SIG-M5 (cell line): ENCODE results near the gene DIS3L2.
"Not testable (repeated sequence)": the region's sequence is repeated elsewhere in the genome, so short reads cannot be mapped to it uniquely, and the experiment has no call there.

Experiments used
- DNase-seq: peaks from one replicate; lab custom pipeline; 2025; lab: John Stamatoyannopoulos, UW

Gene DIS3L2

DNA sequence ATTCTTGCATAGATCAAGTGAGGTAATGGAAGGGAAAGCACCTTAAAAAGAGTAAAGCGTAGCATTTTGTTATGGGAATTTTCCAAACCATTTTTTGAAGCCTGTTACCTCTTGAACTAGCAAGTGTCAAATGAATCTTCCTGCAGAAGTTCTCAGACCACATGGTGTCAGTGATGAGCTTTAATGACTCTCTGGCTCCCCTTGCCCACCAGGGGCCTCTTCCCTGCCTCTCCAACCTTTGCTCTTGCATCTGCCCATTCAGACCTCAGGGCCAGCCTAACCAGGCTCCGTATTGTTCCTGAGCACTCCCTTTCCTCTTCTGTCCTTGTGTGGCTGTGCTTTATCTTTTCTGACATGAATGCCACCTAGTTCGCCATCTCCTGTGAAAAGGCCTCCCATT, 155.9 kb downstream of the DIS3L2 start:
- no peak for DNase-seq

DNA sequence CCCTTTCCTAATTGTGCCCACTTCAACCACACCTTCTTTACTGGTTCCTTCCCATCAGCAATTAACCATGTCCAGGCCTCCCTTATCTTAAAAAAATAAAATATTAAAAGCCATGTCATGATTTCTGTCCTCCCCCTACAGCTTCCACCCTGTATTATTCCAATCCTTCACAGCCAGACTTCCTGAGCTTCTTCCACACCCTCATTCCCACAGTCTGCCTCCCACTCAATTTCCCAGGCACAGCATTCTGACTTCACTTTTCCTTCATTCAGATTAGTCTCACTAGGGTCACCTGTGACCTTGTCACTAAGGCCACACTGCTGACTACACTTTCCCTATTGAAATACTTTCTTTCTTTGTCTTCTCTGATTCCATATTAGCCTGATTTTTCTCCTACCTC, 159.4 kb downstream of the DIS3L2 start:
- no peak for DNase-seq

- no peak for DNase-seq
Observed at GRCh38 chr2:232124309-232124708, 162.8 kb downstream of the DIS3L2 start.

DNA sequence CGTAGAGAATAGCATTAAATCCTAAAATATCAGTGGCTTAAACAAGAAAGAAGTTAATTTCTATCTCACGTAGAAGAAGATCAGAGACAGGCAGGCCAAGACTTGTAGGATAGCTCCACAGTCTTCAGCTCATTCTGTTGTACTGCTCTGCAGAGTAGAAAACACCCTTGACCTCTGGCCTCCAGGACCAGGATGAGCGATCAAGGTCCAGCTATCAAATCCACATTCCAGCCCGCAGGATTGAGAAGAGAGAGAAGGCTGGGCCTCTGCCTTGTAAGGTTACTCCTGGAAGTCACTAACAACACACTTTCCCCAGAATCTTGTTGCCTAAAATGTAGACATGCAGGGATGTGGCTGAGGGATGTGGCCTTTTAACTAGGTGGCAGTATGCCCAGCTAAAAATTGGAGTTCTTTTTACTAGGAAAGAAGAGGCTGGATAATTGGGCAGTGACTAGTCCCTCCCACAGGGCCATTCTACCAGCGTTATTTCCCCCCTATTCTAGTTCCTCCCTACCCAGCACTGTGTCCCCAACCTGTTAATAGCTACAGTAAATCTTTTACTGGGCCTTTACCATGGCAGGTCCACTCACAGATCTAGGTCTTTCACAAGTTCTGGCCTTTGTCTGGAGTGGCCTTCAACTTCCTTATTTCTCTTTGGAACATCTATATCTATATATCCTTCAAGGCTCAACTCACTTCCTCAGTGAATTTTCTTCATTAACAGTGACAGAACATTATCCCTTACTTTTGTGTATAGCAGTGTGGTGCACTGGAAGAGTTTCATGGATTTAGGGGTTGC, 165.0 kb downstream of the DIS3L2 start:
- DNase-seq: no peak

- DNase-seq: no peak
Observed at GRCh38 chr2:232129483-232129882, 168.0 kb downstream of the DIS3L2 start.

GRCh38 chr2:232132181-232132580, 170.7 kb downstream of the DIS3L2 start:
- no peak for DNase-seq

DNA sequence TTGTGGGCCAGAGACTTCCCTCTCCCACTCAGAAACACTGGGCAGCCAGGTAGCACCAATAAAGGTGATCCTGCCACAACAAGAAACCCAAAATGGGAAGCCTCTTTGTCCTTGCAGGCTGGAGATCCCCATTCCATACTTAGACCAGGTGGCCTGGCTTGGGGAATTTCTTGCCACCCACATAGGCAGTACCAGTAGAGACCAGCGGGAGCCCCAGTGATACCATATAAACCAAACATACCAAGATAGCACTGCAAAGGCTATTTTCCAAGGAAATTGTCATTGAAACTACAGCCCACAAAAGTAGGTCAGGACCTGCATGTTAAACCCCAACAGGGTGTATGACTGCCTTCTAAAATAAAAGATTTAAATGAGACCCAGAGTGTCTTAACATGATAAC, 171.6 kb downstream of the DIS3L2 start:
- no peak for DNase-seq

DNA sequence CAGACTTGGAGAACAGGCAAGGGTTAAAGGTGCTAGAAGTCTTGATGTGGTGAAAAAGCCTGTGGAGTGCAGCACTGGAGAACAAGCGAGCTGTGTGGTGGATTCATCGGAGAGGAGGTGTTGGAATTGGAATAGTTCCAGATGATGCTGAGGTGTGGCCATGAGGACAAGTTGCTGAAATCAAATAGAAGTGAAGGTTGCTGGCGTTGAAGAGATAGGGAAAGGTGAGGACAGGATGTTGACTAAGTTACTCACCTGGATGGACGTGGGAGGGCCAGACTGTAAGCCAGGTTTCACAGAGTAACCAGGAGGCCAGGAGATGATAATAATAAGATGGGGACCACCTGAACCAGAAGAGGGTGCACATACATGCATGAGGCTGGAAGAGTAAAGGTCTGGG, 173.4 kb downstream of the DIS3L2 start:
- DNase-seq: no peak

GRCh38 chr2:232137356-232138147, 176.0 kb downstream of the DIS3L2 start:
- no peak for DNase-seq

DNA sequence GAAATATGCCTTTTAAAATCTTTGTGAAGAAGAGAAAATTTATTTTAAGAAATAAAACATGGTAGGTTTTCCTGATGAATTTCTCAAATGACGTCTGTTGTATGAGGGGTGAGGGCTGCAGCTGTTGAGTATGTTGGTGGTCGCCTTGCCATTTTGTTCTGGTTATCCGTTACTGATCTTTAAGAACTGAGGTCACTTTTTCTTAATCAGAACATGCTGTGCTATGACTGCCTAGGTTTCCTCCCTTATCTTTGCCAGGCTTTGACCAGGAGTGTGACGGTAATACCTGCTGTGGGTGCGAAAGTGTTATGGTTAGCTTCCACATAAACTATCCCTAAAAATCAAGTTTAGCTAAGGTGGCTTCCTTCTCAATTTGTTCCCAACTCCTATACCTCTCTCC, 176.9 kb downstream of the DIS3L2 start:
- no peak for DNase-seq

- DNase-seq: no peak
Observed at GRCh38 chr2:232139171-232139594, 177.7 kb downstream of the DIS3L2 start.

DNA sequence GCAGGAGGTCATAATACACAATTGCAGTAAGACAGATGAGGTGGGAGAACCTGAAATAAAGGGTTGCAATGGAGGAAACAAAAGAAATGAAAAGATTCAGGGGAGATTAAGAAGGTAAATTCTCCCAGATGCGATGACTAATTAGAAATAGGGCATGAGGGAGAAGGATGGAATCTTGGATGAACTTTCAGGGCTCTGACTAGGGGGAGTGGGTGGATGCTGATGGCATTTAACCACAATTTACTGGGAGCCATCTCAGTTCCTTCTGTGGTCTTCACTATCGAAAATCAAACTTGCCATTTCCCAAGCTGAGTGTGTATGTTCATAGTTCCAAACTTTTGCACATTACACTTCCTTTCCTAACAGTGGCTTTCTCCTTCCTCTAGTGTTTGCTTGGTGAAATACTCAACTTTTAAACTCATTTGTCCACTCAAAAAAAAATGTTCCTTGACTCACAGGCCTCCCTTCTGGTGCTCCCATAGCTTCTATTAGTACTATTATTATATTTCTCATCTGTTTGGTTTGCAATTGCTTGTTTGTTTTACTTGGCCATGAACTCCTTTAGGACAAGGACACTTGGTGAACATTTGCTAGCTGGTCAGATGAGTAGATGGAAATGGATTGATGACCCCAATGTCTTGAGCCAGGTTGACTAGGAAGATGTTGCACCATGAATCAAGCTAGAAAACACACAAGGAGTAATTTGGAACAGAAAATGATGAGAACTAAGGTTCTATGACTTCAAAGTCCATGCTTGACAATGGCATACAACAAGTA, 178.5 kb downstream of the DIS3L2 start:
- no peak for DNase-seq

- DNase-seq: no peak
Observed at GRCh38 chr2:232141591-232141990, 180.1 kb downstream of the DIS3L2 start.

GRCh38 chr2:232142049-232142448, 180.5 kb downstream of the DIS3L2 start:
- no peak for DNase-seq

- no peak for DNase-seq
Observed at GRCh38 chr2:232142502-232142901, 181.0 kb downstream of the DIS3L2 start.

GRCh38 chr2:232146294-232146693, 184.8 kb downstream of the DIS3L2 start:
- no peak for DNase-seq

DNA sequence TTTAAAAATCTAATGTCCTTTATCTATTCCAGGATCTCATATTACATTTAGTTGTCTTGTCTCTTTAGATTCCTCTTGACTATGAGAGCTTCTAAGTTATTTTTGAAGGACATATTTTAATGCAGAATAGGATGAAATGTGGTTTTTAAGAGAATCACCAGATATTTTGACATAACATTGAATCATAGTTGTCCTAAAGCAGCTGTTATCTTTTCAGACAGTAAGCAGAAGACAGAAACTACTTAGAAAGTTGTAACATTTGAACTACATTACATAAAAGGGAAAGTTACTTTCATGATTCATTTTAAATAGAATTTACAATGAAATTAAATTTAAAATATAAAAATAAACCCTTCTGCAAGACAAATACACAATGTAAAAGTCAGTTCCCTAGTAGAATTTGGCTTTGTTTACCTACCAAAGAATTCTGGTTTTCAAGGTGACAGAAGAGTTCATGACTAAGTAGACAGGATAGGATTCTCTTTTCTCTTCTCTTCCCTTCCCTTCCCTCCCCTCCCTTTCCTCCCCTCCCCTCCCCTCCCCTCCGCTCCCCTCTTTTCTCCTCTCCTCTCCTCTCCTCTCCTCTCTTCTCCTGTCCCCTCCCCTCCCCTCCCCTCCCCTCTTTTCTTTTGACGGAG, 186.0 kb downstream of the DIS3L2 start:
- no peak for DNase-seq

- DNase-seq: no peak
Observed at GRCh38 chr2:232162187-232162586, 200.7 kb downstream of the DIS3L2 start.

DNA sequence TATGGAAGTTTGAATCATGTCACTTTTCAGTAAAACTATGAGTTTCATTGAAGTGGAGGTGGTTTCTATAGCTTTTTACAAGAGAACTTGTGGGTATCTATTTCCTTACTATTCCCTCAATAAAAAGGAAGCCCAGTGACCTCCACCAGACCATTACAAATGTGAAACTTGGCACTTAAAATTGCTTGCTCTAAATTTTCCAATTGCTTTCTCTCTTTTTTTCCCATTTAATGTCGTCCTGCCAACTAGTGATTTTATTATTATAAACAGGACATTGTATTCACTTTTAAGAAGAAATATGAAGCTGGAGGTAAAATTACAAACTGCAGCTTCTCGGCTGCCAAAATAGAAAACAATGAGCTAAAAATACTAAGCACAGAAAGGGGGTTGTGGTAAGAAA, 208.9 kb downstream of the DIS3L2 start:
- DNase-seq: no peak

GRCh38 chr2:232174662-232175061, 213.1 kb downstream of the DIS3L2 start:
- no peak for DNase-seq

- DNase-seq: not testable (repeated sequence)
Observed at GRCh38 chr2:232176587-232176986, 215.1 kb downstream of the DIS3L2 start.

DNA sequence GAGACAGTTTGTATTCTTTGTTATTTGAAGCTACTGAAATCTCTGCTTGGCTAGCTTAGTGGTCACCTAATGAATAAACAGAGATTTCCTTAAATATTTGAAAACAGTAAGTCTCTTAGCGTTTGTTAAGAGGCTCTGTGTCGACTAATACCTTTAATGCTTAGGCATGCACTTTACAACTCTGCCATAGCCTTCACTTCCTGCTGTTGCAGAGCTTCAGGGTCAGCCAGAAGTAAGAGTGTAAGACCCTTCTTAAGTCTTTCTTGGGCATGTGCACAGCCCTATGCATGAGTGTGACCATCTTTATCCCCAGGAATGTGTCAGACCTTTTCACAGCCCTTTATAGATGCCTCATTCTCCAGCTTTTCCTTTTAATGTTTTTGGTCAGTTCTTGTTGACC, 221.8 kb downstream of the DIS3L2 start:
- no peak for DNase-seq
